PC-9 (cell line): ENCODE measurements around the gene EGF.

Experiments used
- EZH2 ChIP-seq: fragments of 200-600 bp; sonication (generic); IDR thresholded peaks from 2 replicates; pipeline ENCODE4 v1.8.0; 2017; ENCODE audit warnings: antibody characterized with exemption, low read depth
- TF ChIP-seq, protein P1 (sequence below): fragments of 200-600 bp; sonication (generic); conservative IDR thresholded peaks from 2 replicates; pipeline ENCODE4 v1.6.1; 2017; ENCODE audit warnings: mixed run types, antibody characterized with exemption, mild to moderate bottlenecking, moderate library complexity

DNA sequence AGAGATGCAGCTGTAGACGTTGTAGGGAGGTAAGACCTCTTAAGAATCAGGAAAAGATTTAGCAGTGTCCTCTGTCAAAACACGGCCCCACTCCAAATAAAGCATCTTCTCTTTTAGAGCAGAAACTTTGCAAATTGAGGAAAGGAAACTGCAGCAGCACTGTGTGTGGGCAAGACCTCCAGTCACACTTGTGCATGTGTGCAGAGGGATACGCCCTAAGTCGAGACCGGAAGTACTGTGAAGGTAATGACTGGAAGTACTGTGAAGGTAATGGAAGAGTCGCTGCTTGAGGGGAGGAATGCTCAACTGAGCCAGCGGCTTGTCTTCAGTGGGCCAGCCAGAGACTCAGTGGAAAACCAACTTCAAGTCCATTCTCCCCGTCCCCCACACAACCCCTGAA, 46.5 kb downstream of the EGF start:
- TF ChIP-seq, protein P1, sequence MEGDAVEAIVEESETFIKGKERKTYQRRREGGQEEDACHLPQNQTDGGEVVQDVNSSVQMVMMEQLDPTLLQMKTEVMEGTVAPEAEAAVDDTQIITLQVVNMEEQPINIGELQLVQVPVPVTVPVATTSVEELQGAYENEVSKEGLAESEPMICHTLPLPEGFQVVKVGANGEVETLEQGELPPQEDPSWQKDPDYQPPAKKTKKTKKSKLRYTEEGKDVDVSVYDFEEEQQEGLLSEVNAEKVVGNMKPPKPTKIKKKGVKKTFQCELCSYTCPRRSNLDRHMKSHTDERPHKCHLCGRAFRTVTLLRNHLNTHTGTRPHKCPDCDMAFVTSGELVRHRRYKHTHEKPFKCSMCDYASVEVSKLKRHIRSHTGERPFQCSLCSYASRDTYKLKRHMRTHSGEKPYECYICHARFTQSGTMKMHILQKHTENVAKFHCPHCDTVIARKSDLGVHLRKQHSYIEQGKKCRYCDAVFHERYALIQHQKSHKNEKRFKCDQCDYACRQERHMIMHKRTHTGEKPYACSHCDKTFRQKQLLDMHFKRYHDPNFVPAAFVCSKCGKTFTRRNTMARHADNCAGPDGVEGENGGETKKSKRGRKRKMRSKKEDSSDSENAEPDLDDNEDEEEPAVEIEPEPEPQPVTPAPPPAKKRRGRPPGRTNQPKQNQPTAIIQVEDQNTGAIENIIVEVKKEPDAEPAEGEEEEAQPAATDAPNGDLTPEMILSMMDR: no peak
- TF ChIP-seq EZH2: no peak
